GM19023 (cell line): ENCODE results near the gene PRKCH.
A peak's percentile ranks its signal among the peaks of the same experiment; 100 is the strongest.
"Not testable (repeated sequence)": the region's sequence is repeated elsewhere in the genome, so short reads cannot be mapped to it uniquely, and the experiment has no call there.

Source experiments
- ATAC-seq: cut with Tn5 transposase; IDR thresholded peaks from one replicate; pipeline ENCODE4 v1.9.1; 2021; ENCODE audit warnings: mild to moderate bottlenecking, moderate library complexity; ENCODE audit not compliant: unreplicated experiment

The PRKCH gene

GRCh38 chr14:61451491-61451890 is 130.1 kb downstream of the PRKCH start:
- no peak for ATAC-seq

- ATAC-seq: no peak
Observed at GRCh38 chr14:61451891-61452400, 130.6 kb downstream of the PRKCH start.

DNA sequence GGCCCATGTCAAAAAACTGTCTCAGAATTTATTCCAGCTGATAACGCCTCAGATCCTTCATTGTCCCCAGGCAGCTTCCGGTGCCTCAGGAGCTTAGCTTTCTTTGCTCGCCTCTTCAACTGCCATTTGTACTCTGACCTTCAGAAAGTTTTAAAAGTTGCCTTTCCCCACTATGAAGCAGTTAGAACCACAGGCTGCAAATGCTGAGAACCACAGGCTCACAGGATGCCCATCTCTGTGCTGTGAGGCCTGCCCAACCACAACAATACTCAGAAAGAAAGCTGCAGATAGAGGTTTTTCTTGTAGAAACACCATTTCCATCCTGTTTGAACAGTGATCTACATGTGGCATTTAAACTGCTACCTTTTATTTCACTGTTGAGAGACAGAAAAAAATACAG is 131.1 kb downstream of the PRKCH start:
- ATAC-seq: no peak

- ATAC-seq: no peak
Observed at GRCh38 chr14:61453103-61453767, 131.9 kb downstream of the PRKCH start.

DNA sequence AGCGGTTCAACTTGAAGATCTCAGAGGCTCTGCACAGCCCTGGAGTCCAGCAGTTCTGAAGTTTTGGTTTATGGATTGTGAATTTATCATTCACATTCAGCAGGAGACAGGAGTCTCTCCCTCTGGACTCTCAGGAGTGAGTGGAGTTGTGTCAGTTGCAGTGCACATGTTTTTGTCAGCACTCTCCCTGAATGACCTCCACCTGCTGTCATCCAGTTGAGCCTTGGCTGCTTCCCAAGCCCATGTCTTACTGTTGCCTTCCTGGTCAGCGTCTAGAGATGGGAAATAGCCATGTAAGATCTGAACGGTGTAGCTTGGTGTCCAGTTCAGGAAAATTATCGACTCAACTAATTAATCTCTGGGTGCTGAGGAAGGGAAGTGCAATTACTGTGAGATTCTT is 133.2 kb downstream of the PRKCH start:
- ATAC-seq: no peak

DNA sequence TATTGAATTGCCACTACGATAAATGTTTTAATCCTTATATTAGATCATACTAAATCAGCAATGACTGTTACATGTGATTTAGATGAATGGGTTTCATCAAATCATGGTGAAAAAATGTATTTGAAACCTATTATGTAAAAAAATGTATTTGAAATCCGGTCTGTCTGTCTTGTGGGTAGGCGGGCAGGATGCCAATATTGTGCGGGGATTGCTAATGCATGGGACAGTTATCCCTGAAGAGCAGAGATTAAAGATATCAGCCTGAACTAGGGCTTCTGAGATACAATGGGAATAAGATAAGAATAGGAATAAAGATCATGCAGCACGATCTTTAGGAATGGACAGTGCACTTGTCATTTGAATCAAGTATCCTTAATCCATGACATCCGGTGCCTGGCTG is 134.0 kb downstream of the PRKCH start:
- no peak for ATAC-seq

DNA sequence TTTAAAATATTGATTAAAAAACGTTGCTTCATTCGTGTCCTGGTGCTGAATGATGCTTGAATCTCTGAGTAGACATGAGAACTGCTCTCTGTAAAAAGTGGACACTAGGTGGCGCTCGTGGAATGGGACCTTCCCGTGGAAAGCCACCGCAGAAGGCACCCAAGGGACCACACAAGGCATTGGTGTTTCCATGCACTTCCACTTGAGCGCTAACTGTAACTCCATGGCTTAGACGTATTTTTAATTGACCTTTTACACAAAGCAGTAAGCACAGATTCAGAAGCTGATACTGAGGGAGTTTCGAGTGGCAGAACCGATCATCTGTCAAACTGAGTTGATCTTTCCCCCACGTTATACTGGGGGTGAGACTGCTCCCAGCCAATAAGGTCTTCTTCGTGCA is 135.3 kb downstream of the PRKCH start:
- ATAC-seq: peak; percentile 64

- no peak for ATAC-seq
Observed at GRCh38 chr14:61458766-61459165, 137.4 kb downstream of the PRKCH start.

DNA sequence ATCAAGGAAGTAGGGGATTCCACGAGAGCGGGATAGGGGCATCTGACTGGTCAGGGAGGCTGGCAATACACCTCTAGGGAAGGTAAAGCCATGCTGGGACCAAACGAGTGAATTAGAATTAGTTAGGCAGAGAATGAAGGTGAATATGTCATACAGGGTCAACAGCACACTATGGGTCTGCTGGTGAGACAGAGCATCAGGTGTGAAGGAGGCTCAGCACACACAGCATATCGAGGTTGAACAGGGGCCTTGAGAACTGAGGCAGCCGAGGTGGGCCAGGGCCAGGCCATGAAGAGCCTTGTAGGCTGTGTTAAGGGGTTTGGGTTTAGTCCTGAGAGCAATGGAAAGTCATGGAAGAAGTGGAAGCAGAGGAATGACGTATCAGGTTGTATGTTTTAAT is 137.8 kb downstream of the PRKCH start:
- ATAC-seq: no peak

- no peak for ATAC-seq
Observed at GRCh38 chr14:61460063-61460462, 138.7 kb downstream of the PRKCH start.

DNA sequence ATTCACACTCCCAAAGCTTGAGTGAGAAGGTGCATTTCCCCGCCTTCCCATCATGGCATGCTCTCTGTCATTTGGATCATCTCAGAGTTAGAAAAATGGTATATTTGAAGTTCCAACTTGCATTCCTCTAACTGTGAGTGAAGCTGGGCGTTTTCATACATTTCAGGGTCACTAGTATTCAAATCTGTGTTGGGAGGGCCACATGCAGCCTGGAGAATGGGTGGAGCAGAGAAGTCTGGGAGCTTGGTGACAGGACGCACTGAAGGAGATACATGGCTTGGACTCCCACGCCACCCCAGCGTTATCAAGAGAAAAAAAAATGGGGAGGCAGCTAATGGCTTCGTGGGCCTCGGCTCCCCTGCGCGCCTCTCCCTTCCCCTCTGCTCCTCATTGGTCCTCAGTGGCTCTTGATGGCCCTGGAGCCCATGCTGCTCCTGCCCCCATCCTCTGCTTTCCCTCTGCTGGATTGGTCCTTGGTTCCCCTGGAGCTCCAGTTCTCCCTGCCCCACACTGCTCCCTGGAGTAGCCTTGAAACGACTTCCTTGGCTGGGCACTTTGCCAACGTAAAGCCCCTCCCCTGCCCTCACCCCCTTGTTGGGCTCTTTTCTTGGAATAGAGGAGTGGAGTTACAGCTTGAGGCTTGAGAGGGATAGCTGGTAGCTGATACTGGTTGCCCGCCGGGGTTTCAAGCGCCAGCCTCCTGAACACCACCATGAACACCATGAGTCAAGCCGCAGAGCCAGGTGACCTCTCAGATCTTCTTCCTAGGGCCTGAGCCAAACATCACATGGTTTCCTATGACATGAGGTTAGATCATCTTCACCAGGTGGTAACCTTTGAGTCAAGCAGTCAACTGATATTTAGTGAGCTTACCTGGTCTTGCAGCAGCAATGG is 139.6 kb downstream of the PRKCH start:
- ATAC-seq: no peak

GRCh38 chr14:61461808-61462275 is 140.5 kb downstream of the PRKCH start:
- no peak for ATAC-seq

DNA sequence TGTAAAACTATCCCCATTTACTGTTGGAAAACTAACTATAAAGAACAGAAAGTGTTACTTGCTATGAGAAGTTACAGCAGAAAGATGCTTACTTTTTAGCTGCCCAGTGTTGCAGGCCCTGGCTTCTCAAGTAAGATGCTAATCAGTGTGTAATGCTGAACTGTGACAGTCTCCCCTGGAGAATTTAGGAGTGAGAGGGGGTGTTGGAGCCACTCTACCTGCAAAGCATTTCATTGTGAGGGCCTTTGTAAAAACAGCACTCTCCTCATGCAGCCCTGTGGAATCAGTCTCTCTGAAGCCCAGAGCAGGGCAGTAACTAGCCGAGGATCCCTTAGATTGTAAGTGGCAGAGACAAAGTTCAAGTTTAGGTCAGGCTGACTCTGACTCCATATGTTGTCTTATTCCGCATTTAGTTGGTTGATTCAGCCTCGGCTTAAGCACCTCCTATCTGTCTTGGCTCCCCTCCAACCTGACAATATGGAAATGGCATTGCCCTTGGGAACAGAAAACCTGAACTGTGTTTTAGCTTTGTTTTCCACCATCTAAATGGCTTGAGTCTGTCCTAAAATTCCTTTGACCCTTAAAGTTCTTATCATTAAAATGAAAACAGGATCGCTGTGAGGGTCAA is 141.3 kb downstream of the PRKCH start:
- no peak for ATAC-seq

- ATAC-seq: no peak
Observed at GRCh38 chr14:61463664-61464285, 142.4 kb downstream of the PRKCH start.

DNA sequence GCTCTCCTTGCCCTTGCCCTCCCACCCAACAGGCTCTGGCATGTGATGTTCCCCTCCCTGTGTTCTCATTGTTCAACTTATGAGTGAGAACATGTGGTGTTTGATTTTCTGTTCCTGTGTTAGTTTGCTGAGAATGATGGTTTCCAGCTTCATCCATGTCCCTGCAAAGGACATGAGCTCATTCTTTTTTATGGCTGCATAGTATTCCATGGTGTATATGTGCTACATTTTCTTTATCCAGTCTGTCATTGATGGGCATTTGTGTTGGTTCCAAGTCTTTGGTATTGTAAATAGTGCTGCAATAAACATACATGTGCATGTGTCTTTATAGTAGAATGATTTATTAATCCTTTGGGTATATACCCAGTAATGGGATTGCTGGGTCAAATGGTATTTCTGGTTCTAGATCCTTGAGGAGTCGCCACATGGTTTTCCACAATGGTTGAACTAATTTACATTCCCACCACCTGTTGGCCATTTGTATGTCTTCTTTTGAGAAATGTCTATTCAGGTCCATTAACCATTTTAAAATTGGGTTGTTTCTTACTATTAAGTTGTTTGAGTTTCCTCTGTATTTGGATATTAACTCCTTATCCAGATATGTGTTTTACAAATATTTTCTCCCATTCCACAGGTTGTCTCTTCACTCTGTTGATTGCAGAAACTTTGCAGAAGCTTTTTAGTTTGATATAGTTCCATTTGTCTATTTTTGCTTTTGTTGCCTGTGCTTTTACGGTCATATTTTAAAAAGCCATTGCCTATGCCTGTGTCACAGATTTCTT is 143.4 kb downstream of the PRKCH start:
- ATAC-seq: not testable (repeated sequence)

GRCh38 chr14:61466249-61466904 is 145.0 kb downstream of the PRKCH start:
- ATAC-seq: no peak

GRCh38 chr14:61466905-61467280 is 145.5 kb downstream of the PRKCH start:
- no peak for ATAC-seq

DNA sequence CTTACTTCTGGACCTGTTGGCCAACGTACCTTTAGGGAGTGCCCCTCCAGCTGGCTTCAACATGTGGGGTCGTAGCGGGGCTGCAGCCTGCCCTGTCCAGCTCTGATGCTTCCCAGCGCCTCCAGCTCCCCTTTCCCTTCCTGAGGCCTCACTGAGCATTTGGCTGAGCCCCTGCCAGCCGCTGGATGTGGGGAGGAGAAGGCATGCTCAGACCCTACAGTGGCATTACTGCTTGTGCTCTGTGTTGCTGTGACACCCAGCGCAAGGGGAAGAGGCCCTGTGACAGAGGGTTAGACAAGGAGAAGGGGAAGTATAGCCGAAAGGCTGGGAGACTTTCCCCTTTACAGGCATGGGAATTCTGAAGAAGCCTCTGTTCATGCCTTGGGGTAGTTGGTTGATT is 145.9 kb downstream of the PRKCH start:
- ATAC-seq: no peak

DNA sequence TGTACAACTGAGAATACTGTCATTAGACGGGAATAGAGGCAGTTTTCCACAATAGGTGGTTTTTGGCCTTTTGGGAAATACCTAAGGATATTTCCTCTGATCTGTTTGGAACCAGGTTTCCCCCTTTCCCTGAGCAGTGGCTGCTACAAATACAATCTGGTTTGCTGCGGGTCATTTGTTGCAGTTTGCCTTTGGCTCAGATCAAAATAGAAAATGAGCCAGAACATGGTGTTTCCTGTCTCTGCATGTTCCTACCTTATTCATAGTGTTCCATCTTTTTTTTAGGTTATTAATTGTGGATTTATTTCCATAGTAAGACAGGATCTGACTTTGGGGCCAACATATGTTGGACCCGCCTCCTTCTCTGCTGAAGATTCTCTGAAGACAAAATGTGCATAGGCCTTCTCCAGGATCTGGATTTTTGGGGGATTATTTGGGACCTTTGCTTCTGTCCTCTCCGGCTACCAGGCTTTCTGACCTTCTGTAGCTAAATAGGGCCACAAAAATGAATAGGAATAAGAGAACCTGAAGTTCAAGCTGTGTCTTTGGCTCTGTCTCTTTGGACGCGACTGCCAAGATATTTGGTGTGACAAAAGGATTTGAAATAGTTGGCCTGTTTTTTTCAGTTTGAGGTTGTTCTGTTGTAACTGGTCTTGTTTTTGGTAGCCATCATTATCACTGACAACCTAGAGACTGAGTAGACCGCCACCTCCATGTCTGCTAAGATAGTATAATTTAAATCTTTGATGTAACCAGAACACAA is 146.9 kb downstream of the PRKCH start:
- no peak for ATAC-seq
